Measurements from ENCODE around the gene IFT81.
"Not testable (repeated sequence)": the region's sequence is repeated elsewhere in the genome, so short reads cannot be mapped to it uniquely, and the experiment has no call there.

GRCh38 chr12:110255890-110256456 lies 131.8 kb downstream of the IFT81 start:
- TF ChIP-seq, protein P1, sequence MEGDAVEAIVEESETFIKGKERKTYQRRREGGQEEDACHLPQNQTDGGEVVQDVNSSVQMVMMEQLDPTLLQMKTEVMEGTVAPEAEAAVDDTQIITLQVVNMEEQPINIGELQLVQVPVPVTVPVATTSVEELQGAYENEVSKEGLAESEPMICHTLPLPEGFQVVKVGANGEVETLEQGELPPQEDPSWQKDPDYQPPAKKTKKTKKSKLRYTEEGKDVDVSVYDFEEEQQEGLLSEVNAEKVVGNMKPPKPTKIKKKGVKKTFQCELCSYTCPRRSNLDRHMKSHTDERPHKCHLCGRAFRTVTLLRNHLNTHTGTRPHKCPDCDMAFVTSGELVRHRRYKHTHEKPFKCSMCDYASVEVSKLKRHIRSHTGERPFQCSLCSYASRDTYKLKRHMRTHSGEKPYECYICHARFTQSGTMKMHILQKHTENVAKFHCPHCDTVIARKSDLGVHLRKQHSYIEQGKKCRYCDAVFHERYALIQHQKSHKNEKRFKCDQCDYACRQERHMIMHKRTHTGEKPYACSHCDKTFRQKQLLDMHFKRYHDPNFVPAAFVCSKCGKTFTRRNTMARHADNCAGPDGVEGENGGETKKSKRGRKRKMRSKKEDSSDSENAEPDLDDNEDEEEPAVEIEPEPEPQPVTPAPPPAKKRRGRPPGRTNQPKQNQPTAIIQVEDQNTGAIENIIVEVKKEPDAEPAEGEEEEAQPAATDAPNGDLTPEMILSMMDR (IDR thresholded peaks at IDR 0.05; ENCODE audit: borderline replicate concordance, extremely low read depth, low read length, poor library complexity, severe bottlenecking): not testable (repeated sequence)
- not testable (repeated sequence) for TF ChIP-seq EZH2 (IDR thresholded peaks at IDR 0.05; ENCODE audit: borderline replicate concordance, low read depth, low read length, severe bottlenecking)

Measured in DND-41 (cell line).